OCI-LY1 (cell line): ENCODE data around the gene FILIP1L.

ENCODE experiments used
- H2AFZ ChIP-seq: fragments of 200-600 bp; sonication (generic), shearing (Covaris generic); 2 replicates; pipeline ENCODE4 v1.6.0; 2014; ENCODE audit warnings: antibody characterized with exemption, mild to moderate bottlenecking, low read length
- H3F3A ChIP-seq: fragments of 200-600 bp; sonication (generic), shearing (Covaris generic); 2 replicates; pipeline ENCODE4 v1.6.0; 2014; ENCODE audit warnings: mild to moderate bottlenecking, antibody characterized with exemption, low read length, moderate library complexity; ENCODE audit not compliant: insufficient read depth
- H3K27ac ChIP-seq: fragments of 200-600 bp; sonication (generic); 2 replicates; pipeline ENCODE4 v1.5.1; 2014; ENCODE audit warnings: low read length, mixed run types, mild to moderate bottlenecking, low read depth; ENCODE audit not compliant: poor library complexity, severe bottlenecking
- H3K27me3 ChIP-seq: fragments of 200-600 bp; sonication (generic); 2 replicates; pipeline ENCODE4 v1.6.0; 2014; ENCODE audit warnings: antibody characterized with exemption, mild to moderate bottlenecking, low read length, moderate library complexity; ENCODE audit not compliant: insufficient read depth
- H3K36me3 ChIP-seq: fragments of 200-600 bp; sonication (generic); 2 replicates; pipeline ENCODE4 v1.6.1; 2014; ENCODE audit warnings: mild to moderate bottlenecking, antibody characterized with exemption, low read length, moderate library complexity, mixed read lengths; ENCODE audit not compliant: insufficient read depth
- H3K4me1 ChIP-seq: fragments of 200-600 bp; sonication (generic); 2 replicates; pipeline ENCODE4 v1.5.1; 2014; ENCODE audit warnings: mild to moderate bottlenecking, low read length, moderate library complexity; ENCODE audit not compliant: insufficient read depth, severe bottlenecking
- H3K4me2 ChIP-seq: fragments of 200-600 bp; sonication (generic), shearing (Covaris generic); 2 replicates; pipeline ENCODE4 v1.6.1; 2014; ENCODE audit warnings: low read length
- H3K4me3 ChIP-seq: fragments of 200-600 bp; sonication (generic); 2 replicates; pipeline ENCODE4 v1.5.1; 2014; ENCODE audit warnings: low read length, low read depth, mild to moderate bottlenecking, mixed read lengths; ENCODE audit not compliant: poor library complexity, severe bottlenecking
- H3K79me2 ChIP-seq: fragments of 200-600 bp; shearing (Covaris generic); 2 replicates; pipeline ENCODE4 v1.6.1; 2016; ENCODE audit warnings: mixed run types, low read length, mixed read lengths; ENCODE audit not compliant: insufficient read depth
- H3K9ac ChIP-seq: fragments of 200-600 bp; sonication (generic), shearing (Covaris generic); 2 replicates; pipeline ENCODE4 v1.6.1; 2014; ENCODE audit warnings: mild to moderate bottlenecking, low read length, mixed read lengths
- H3K9me2 ChIP-seq: fragments of 200-600 bp; sonication (generic), shearing (Covaris generic); 2 replicates; pipeline ENCODE4 v1.6.1; 2014; ENCODE audit warnings: low read depth, mild to moderate bottlenecking, low read length, mixed read lengths
- H3K9me3 ChIP-seq: fragments of 200-600 bp; shearing (Covaris generic); 2 replicates; pipeline ENCODE4 v1.6.1; 2014; ENCODE audit warnings: low read length, mixed read lengths
- H4K20me1 ChIP-seq: fragments of 200-600 bp; sonication (generic), shearing (Covaris generic); 2 replicates; pipeline ENCODE4 v1.6.0; 2016; ENCODE audit warnings: mild to moderate bottlenecking, low read length; ENCODE audit not compliant: insufficient read depth
- CTCF ChIP-seq: fragments of 200-600 bp; sonication (generic), shearing (Covaris generic); IDR thresholded peaks from 2 replicates; pipeline ENCODE4 v1.5.1; 2017; ENCODE audit warnings: mild to moderate bottlenecking, antibody characterized with exemption, low read length, moderate library complexity, mixed read lengths
- EZH2 ChIP-seq: fragments of 200-600 bp; sonication (generic), shearing (Covaris generic); IDR thresholded peaks from 2 replicates; pipeline ENCODE4 v1.8.0; 2017; ENCODE audit warnings: borderline replicate concordance, mixed run types, mild to moderate bottlenecking, antibody characterized with exemption, low read length, moderate library complexity, mixed read lengths

Gene FILIP1L

GRCh38 chr3:100076731-100077529 is 37.4 kb downstream of the FILIP1L start:
- H3K36me3 ChIP-seq, result no peaks in the 10 kb centered on the region
- H3K79me2 ChIP-seq, result no peaks in the 10 kb centered on the region
- no peak overlapping the region for H3K4me2 ChIP-seq
- H3K9ac ChIP-seq, result no peak overlapping the region
- H3K27me3 ChIP-seq, result no peaks in the 10 kb centered on the region
- no peaks in the 10 kb centered on the region for H4K20me1 ChIP-seq
- H3F3A ChIP-seq, result no peaks in the 10 kb centered on the region
- peaks cover 11% of the 10 kb centered on the region for H3K4me1 ChIP-seq
- H3K4me3 ChIP-seq, result no peak overlapping the region
- no peaks in the 10 kb centered on the region for H3K9me2 ChIP-seq
- no peaks in the 10 kb centered on the region for H3K9me3 ChIP-seq
- H3K27ac ChIP-seq, result no peak overlapping the region
- no peak for TF ChIP-seq EZH2
- TF ChIP-seq CTCF, result no peak
- no peak overlapping the region for H2AFZ ChIP-seq

GRCh38 chr3:100075851-100076730 is 38.2 kb downstream of the FILIP1L start:
- H3K9me3 ChIP-seq, result no peaks in the 10 kb centered on the region
- no peak overlapping the region for H3K27ac ChIP-seq
- no peak overlapping the region for H3K4me2 ChIP-seq
- H3K79me2 ChIP-seq, result no peaks in the 10 kb centered on the region
- no peaks in the 10 kb centered on the region for H4K20me1 ChIP-seq
- H3K36me3 ChIP-seq, result no peaks in the 10 kb centered on the region
- no peak overlapping the region for H3K9ac ChIP-seq
- H3K4me1 ChIP-seq, result peaks cover 11% of the 10 kb centered on the region
- no peak overlapping the region for H2AFZ ChIP-seq
- no peaks in the 10 kb centered on the region for H3F3A ChIP-seq
- no peaks in the 10 kb centered on the region for H3K9me2 ChIP-seq
- H3K27me3 ChIP-seq, result no peaks in the 10 kb centered on the region
- TF ChIP-seq CTCF, result no peak
- no peak for TF ChIP-seq EZH2
- no peak overlapping the region for H3K4me3 ChIP-seq

- Histone ChIP-seq H3K79me2 (no peaks in the 10 kb centered on the region), H3K9me3 (no peaks in the 10 kb centered on the region), H3K27ac (no peak overlapping the region), H4K20me1 (no peaks in the 10 kb centered on the region), H3K27me3 (no peaks in the 10 kb centered on the region), H3K36me3 (no peaks in the 10 kb centered on the region), H3K4me1 (peaks cover 11% of the 10 kb centered on the region), H3K4me3 (no peak overlapping the region), H3K9me2 (no peaks in the 10 kb centered on the region), H3K9ac (no peak overlapping the region), H3F3A (no peaks in the 10 kb centered on the region), H2AFZ (no peak overlapping the region), H3K4me2 (no peak overlapping the region)
- no peak for TF ChIP-seq CTCF
- TF ChIP-seq EZH2, result no peak
These were observed 39.1 kb downstream of the FILIP1L start for GRCh38 chr3:100075196-100075595.
